Measurements from ENCODE around the gene FOSL1. TPM values are rescaled to one million over a fixed set of nuclear protein-coding genes. Genes with fewer than 3 reads are reported as not detected.

FOSL1 gene
- total and polyA plus RNA-seq, 2 donors (not counting 3 experiments of a cell fraction or from before 2014, with no cell fraction given): 18.1 to 53.8 TPM

- Histone ChIP-seq H3K9me3 (replicated peaks; ENCODE audit: control insufficient read depth, insufficient read depth, low read length) (no peaks in the 10 kb centered on the region), H2AFZ (ENCODE audit: low read depth, low read length) (no peak overlapping the region), H4K20me1 (replicated peaks; ENCODE audit: control insufficient read depth, extremely low read depth, insufficient read depth, low read length) (no peaks in the 10 kb centered on the region), H3K4me3 (replicated peaks in 1 of 3; ENCODE audit: insufficient read depth in 1 of 3, low read depth in 1 of 3, low read length in 3 of 3) (no peak overlapping the region), H3K79me2 (ENCODE audit: control insufficient read depth, insufficient read depth, low read length) (peaks cover 25% of the 10 kb centered on the region), H3K27me3 (ENCODE audit: control insufficient read depth in 2 of 2, insufficient read depth in 2 of 2, low read length in 2 of 2) (no peaks in the 10 kb centered on the region), H3K4me2 (ENCODE audit: insufficient read depth, low read length) (no peak overlapping the region), H3K4me1 (ENCODE audit: control insufficient read depth, extremely low read depth, insufficient read depth, low read length) (peaks cover 14% of the 10 kb centered on the region), H3K9me1 (replicated peaks; ENCODE audit: control insufficient read depth, extremely low read depth, insufficient read depth, low read length) (no peaks in the 10 kb centered on the region), H3K9ac (replicated peaks; ENCODE audit: extremely low read depth, insufficient read depth, low read length) (no peak overlapping the region), H3K27ac (ENCODE audit: insufficient read depth, low read depth, low read length) (no peak overlapping the region), H3K36me3 (ENCODE audit: control insufficient read depth in 2 of 2, extremely low read depth in 1 of 2, insufficient read depth in 2 of 2, low read length in 2 of 2) (peaks cover 9 to 50% of the 10 kb centered on the region in 2 experiments)
- CTCF ChIA-PET: interaction anchor here (2.2 to 2.3 kb wide), 2 partner anchors 18 to 21 kb away, joined by 8 to 9 read pairs; partner anchors contain the start of gene FIBP
- no TSS peak for BruUV-seq (replicated peaks)
- DNase-seq (ENCODE audit: low read depth, low spot score) (no peak), FAIRE-seq (no peak)
- POLR2A ChIA-PET: no interaction called here
- dilution Hi-C loops (cut with MboI; ENCODE audit: extremely low pct_ligation_motif_present, low sequenced_read_pairs): no loop called here
- no peak for TF ChIP-seq CTCF (IDR thresholded peaks at IDR 0.05; ENCODE audit: extremely low read depth in 1 of 2, insufficient read depth in 1 of 2, low read depth in 1 of 2, low read length in 2 of 2)
- TF ChIP-seq POLR2A (IDR thresholded peaks at IDR 0.05; ENCODE audit: low read depth, low read length): peak; percentile 32
- TF ChIP-seq MAX (IDR thresholded peaks at IDR 0.05; ENCODE audit: insufficient read depth, insufficient read length): no peak
- intact Hi-C loops (cut with micrococcal nuclease): no loop called here
Observed at GRCh38 chr11:65866509-65867283, 33.5 kb downstream of the FOSL1 start.

- no peaks in the 10 kb centered on the region for H3K27me3 ChIP-seq (ENCODE audit: control insufficient read depth in 2 of 2, insufficient read depth in 2 of 2, low read length in 2 of 2)
- CTCF ChIA-PET: interaction anchor here (2.2 to 2.3 kb wide), 2 partner anchors 19 to 22 kb away, joined by 8 to 9 read pairs; partner anchors contain the start of gene FIBP
- no peak overlapping the region for H3K27ac ChIP-seq (ENCODE audit: insufficient read depth, low read depth, low read length)
- no peak overlapping the region for H3K9ac ChIP-seq (replicated peaks; ENCODE audit: extremely low read depth, insufficient read depth, low read length)
- peaks cover 9 to 50% of the 10 kb centered on the region in 2 experiments for H3K36me3 ChIP-seq (ENCODE audit: control insufficient read depth in 2 of 2, extremely low read depth in 1 of 2, insufficient read depth in 2 of 2, low read length in 2 of 2)
- no peaks in the 10 kb centered on the region for H3K9me3 ChIP-seq (replicated peaks; ENCODE audit: control insufficient read depth, insufficient read depth, low read length)
- no peak overlapping the region for H3K4me2 ChIP-seq (ENCODE audit: insufficient read depth, low read length)
- dilution Hi-C loops (cut with MboI; ENCODE audit: extremely low pct_ligation_motif_present, low sequenced_read_pairs) (no loop called here), intact Hi-C loops (cut with micrococcal nuclease) (no loop called here)
- H3K4me3 ChIP-seq (replicated peaks in 1 of 3; ENCODE audit: insufficient read depth in 1 of 3, low read depth in 1 of 3, low read length in 3 of 3): no peak overlapping the region
- TF ChIP-seq JUN (IDR thresholded peaks at IDR 0.05; ENCODE audit: borderline replicate concordance, insufficient read depth, insufficient read length, low read depth) (no peak), CTCF (IDR thresholded peaks at IDR 0.05; ENCODE audit: extremely low read depth in 1 of 2, insufficient read depth in 1 of 2, low read depth in 1 of 2, low read length in 2 of 2) (no peak), POLR2AphosphoS5 (IDR thresholded peaks at IDR 0.05; ENCODE audit: insufficient read depth, low read depth, low read length) (no peak), MAX (IDR thresholded peaks at IDR 0.05; ENCODE audit: insufficient read depth, insufficient read length) (no peak), GATA2 (IDR thresholded peaks at IDR 0.05; ENCODE audit: insufficient read depth, insufficient read length, low read depth, low read length) (no peak), POLR2A (IDR thresholded peaks at IDR 0.05; ENCODE audit: low read depth, low read length) (no peak), MYC (IDR thresholded peaks at IDR 0.05; ENCODE audit: low read depth, low read length) (no peak)
- H3K4me1 ChIP-seq (ENCODE audit: control insufficient read depth, extremely low read depth, insufficient read depth, low read length): peaks cover 14% of the 10 kb centered on the region
- no peaks in the 10 kb centered on the region for H4K20me1 ChIP-seq (replicated peaks; ENCODE audit: control insufficient read depth, extremely low read depth, insufficient read depth, low read length)
- FAIRE-seq (no peak), DNase-seq (ENCODE audit: low read depth, low spot score) (no peak)
- H2AFZ ChIP-seq (ENCODE audit: low read depth, low read length): no peak overlapping the region
- no TSS peak for BruUV-seq (replicated peaks)
- H3K9me1 ChIP-seq (replicated peaks; ENCODE audit: control insufficient read depth, extremely low read depth, insufficient read depth, low read length): no peaks in the 10 kb centered on the region
- peaks cover 33% of the 10 kb centered on the region for H3K79me2 ChIP-seq (ENCODE audit: control insufficient read depth, insufficient read depth, low read length)
- POLR2A ChIA-PET: no interaction called here
Observed at GRCh38 chr11:65865550-65866172, 34.5 kb downstream of the FOSL1 start.

Data from endothelial cell of umbilical vein (primary cell).